Activated naive CD8-positive, alpha-beta T cell (primary cell): ENCODE data around the gene ARID2.

Experiments used
- H3K27ac Mint-ChIP-seq: one replicate; pipeline ENCODE4 v1.8.0; 2021; ENCODE audit warnings: mixed read lengths
- H3K27me3 Mint-ChIP-seq: one replicate; pipeline ENCODE4 v1.8.0; 2021; ENCODE audit warnings: mixed read lengths
- H3K36me3 Mint-ChIP-seq: one replicate; pipeline ENCODE4 v1.8.0; 2021; ENCODE audit warnings: mixed read lengths
- H3K4me1 Mint-ChIP-seq: one replicate; pipeline ENCODE4 v1.8.0; 2021; ENCODE audit warnings: low read depth, mixed read lengths
- H3K4me3 Mint-ChIP-seq: one replicate; pipeline ENCODE4 v1.8.0; 2021; ENCODE audit warnings: mild to moderate bottlenecking, mixed read lengths
- H3K9me3 Mint-ChIP-seq: one replicate; pipeline ENCODE4 v1.8.0; 2021; ENCODE audit warnings: low read depth, mixed read lengths

The ARID2 gene

GRCh38 chr12:45728630-45729232, 775 bp upstream of the ARID2 start:
- no peaks in the 10 kb centered on the region for H3K9me3 Mint-ChIP-seq
- H3K4me1 Mint-ChIP-seq, result peaks cover 37% of the 10 kb centered on the region
- H3K27ac Mint-ChIP-seq, result peak overlapping the region; percentile 98
- H3K4me3 Mint-ChIP-seq, result peak overlapping the region; percentile 100
- peaks cover 3% of the 10 kb centered on the region for H3K36me3 Mint-ChIP-seq
- H3K27me3 Mint-ChIP-seq, result no peaks in the 10 kb centered on the region

- H3K27me3 Mint-ChIP-seq, result no peaks in the 10 kb centered on the region
- peak overlapping the region; percentile 100 for H3K4me3 Mint-ChIP-seq
- H3K27ac Mint-ChIP-seq, result peak overlapping the region; percentile 95
- peaks cover 36% of the 10 kb centered on the region for H3K4me1 Mint-ChIP-seq
- peaks cover 3% of the 10 kb centered on the region for H3K36me3 Mint-ChIP-seq
- no peaks in the 10 kb centered on the region for H3K9me3 Mint-ChIP-seq
Observed at GRCh38 chr12:45730084-45730347, 510 bp downstream of the ARID2 start.

DNA sequence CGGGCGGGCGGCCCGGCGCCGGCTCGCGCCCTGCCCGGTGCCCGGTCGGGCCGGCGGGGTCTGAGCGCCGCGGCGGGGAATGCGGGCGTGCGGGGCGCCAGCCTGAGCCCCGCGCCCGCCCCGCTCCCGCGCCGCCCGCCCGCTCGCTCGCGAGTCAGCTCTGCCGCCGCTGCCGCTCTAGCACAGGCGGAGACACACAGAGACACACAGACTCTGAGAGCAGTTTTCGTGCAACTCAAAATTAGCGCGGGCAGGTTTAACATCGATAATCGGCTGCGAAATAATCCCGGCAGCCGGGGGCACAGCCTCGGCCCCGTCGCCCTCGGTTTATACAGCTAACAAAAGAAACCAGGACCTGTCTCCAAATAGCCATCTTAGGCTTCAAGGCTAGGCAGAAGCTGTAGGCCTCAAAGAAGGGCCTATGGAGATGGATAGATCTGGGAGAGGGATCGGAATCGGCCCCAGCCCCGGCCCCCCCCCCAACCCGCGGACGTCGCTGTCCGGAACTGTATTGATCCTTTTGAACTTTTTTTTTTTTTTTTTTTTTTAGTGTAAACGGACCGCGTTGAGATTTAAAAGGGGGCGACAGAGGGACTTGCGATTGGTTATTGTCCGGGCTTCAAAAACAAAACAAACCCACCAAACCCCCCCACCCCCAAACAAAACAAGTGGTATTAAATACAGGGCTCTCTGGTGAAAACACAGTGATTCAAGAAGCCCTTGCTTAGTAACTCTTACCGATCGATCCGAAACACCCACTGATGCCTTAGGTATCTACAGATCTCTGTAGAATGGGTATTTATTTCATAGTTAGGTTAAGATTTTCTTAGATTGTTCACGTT, 1.1 kb downstream of the ARID2 start:
- Mint-ChIP-seq H3K27me3 (no peaks in the 10 kb centered on the region), H3K9me3 (no peaks in the 10 kb centered on the region), H3K4me1 (peaks cover 36% of the 10 kb centered on the region), H3K36me3 (peaks cover 3% of the 10 kb centered on the region), H3K27ac (peak overlapping the region; percentile 89), H3K4me3 (peak overlapping the region; percentile 90)

DNA sequence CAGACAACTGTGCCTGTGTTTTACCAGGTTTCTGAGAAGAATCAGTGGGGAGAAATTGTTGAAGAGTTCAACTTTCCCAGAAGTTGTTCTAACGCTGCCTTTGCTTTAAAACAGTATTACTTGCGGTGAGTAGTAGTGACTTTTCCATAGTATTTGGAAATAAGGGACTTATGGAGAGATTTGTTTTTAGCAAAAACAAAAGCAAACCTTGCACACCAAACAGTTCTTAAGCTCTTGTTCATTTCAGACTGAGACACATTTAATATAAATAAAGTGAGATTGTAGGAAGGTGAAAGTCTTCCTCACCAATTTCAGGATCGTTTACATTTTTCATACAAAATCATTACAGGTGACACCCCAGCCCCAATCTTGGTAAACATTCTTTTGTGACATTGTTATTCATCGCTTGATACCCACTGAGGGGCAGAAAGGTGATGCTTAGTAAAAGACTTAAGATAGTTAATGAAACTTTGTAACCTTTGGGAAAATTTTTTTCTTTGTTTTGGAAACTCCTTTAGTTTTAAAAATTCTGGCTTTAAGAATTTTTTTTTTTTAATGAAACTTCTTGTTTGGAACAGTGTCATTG, 1.8 kb downstream of the ARID2 start:
- H3K27ac Mint-ChIP-seq, result peak overlapping the region; percentile 89

GRCh38 chr12:45732250-45732649, 2.7 kb downstream of the ARID2 start:
- peak overlapping the region; percentile 83 for H3K4me3 Mint-ChIP-seq
- H3K27me3 Mint-ChIP-seq, result no peaks in the 10 kb centered on the region
- H3K36me3 Mint-ChIP-seq, result peaks cover 6% of the 10 kb centered on the region
- peak overlapping the region; percentile 88 for H3K27ac Mint-ChIP-seq
- H3K9me3 Mint-ChIP-seq, result no peaks in the 10 kb centered on the region
- H3K4me1 Mint-ChIP-seq, result peaks cover 50% of the 10 kb centered on the region

More for the DNA sequence above, 1.8 kb downstream of the ARID2 start:
- Mint-ChIP-seq H3K9me3 (no peaks in the 10 kb centered on the region), H3K36me3 (peaks cover 3% of the 10 kb centered on the region), H3K4me1 (peaks cover 42% of the 10 kb centered on the region), H3K27me3 (no peaks in the 10 kb centered on the region), H3K4me3 (peak overlapping the region; percentile 90)

- H3K9me3 Mint-ChIP-seq, result no peaks in the 10 kb centered on the region
- H3K4me3 Mint-ChIP-seq, result peak overlapping the region; percentile 83
- peaks cover 11% of the 10 kb centered on the region for H3K36me3 Mint-ChIP-seq
- H3K4me1 Mint-ChIP-seq, result peaks cover 54% of the 10 kb centered on the region
- H3K27me3 Mint-ChIP-seq, result no peaks in the 10 kb centered on the region
- H3K27ac Mint-ChIP-seq, result peak overlapping the region; percentile 88
Observed at GRCh38 chr12:45732936-45733335, 3.4 kb downstream of the ARID2 start.

DNA sequence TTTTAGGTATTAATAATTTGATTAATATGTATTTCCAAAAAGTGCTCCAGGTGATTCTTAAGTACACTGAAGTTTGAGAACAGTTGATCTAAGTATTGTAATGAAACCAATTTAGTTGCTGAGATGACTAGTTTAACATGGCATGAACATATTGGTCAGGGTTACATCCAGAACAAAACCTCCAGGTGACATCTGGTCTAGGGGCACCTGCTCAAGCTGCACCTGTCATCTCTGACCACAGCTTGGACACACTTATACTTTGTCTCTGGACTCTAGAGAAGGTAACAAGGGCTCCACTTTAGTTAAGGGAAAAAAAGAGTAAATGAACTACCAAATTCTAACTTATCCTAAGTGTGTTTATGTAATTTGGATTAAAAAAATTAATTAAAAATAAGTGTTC, 8.1 kb downstream of the ARID2 start:
- peaks cover 15% of the 10 kb centered on the region for H3K36me3 Mint-ChIP-seq
- H3K9me3 Mint-ChIP-seq, result no peaks in the 10 kb centered on the region
- peak overlapping the region; percentile 64 for H3K27ac Mint-ChIP-seq
- H3K4me3 Mint-ChIP-seq, result no peak overlapping the region
- no peaks in the 10 kb centered on the region for H3K27me3 Mint-ChIP-seq
- H3K4me1 Mint-ChIP-seq, result peaks cover 72% of the 10 kb centered on the region

DNA sequence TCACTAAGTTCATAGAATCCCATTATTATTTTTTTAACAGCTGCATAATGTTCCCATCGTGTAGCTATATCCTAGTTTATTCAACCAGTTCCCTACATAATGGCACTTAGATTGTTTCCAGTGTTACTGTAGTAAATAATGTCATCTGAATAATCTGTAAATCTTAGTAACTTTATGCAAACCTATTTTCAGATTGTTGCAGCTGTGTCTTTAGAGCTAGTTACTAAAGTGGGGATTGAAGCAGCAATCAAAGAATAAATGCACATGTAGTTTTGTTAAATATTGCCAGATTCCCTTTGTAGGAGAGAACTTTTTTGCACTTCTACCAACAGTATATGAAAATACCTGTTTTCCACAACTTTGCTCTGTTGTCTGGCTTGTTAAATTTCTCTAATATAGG, 13.1 kb downstream of the ARID2 start:
- Mint-ChIP-seq H3K36me3 (peaks cover 8% of the 10 kb centered on the region), H3K4me3 (no peak overlapping the region), H3K9me3 (no peaks in the 10 kb centered on the region), H3K27ac (no peak overlapping the region), H3K27me3 (no peaks in the 10 kb centered on the region), H3K4me1 (peaks cover 57% of the 10 kb centered on the region)

DNA sequence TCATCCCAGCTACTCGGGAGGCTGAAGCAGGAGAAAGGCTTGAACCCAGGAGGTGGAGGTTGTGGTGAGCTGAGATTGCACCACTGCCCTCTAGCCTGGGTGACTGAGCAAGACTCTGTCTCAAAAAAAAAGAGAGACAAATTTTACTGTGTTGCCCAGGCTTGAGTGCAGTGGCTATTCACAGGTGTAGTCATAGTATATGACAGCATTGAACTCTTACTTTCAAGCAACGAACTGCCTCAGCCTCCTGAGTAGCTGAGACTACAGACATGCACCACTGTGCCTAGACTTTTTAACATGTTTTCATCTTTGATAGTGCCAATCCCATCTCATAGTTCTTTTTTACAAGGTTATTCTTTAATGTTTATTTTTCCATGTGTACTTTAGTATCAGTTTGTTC, 13.7 kb downstream of the ARID2 start:
- no peak overlapping the region for H3K4me3 Mint-ChIP-seq
- H3K9me3 Mint-ChIP-seq, result no peaks in the 10 kb centered on the region
- H3K27me3 Mint-ChIP-seq, result no peaks in the 10 kb centered on the region
- H3K4me1 Mint-ChIP-seq, result peaks cover 57% of the 10 kb centered on the region
- peaks cover 5% of the 10 kb centered on the region for H3K36me3 Mint-ChIP-seq
- no peak overlapping the region for H3K27ac Mint-ChIP-seq

GRCh38 chr12:45745861-45746277, 16.4 kb downstream of the ARID2 start:
- H3K27ac Mint-ChIP-seq, result no peak overlapping the region
- peaks cover 13% of the 10 kb centered on the region for H3K36me3 Mint-ChIP-seq
- H3K9me3 Mint-ChIP-seq, result no peaks in the 10 kb centered on the region
- H3K4me1 Mint-ChIP-seq, result peaks cover 65% of the 10 kb centered on the region
- no peak overlapping the region for H3K4me3 Mint-ChIP-seq
- no peaks in the 10 kb centered on the region for H3K27me3 Mint-ChIP-seq

DNA sequence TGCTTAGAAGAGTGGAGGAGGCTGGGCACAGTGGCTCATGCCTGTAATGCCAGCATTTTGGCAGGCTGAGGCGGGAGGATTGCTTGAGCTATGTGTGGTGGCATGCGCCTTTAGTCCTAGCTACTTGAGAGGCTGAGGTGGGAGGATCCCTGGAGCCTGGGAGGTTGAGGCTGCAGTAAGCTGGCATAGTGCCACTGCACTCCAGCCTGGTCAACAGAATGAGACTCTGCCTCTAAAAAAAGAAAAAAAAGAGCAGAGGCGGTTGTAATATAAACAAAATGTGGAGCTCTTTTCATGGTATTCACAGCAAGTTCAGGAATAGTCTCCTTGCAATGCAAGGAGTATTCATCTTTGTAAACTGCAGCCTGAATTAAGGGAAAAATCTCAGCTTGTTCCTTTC, 27.2 kb downstream of the ARID2 start:
- H3K4me3 Mint-ChIP-seq, result no peak overlapping the region

GRCh38 chr12:45757172-45757571, 27.7 kb downstream of the ARID2 start:
- Mint-ChIP-seq H3K4me1 (peaks cover 68% of the 10 kb centered on the region), H3K9me3 (no peaks in the 10 kb centered on the region), H3K4me3 (no peak overlapping the region), H3K27ac (no peak overlapping the region), H3K36me3 (peaks cover 6% of the 10 kb centered on the region), H3K27me3 (no peaks in the 10 kb centered on the region)

More for the DNA sequence above, 27.2 kb downstream of the ARID2 start:
- H3K27ac Mint-ChIP-seq, result no peak overlapping the region
- peaks cover 65% of the 10 kb centered on the region for H3K4me1 Mint-ChIP-seq
- no peaks in the 10 kb centered on the region for H3K27me3 Mint-ChIP-seq
- H3K36me3 Mint-ChIP-seq, result peaks cover 7% of the 10 kb centered on the region
- H3K9me3 Mint-ChIP-seq, result no peaks in the 10 kb centered on the region

- H3K4me3 Mint-ChIP-seq, result no peak overlapping the region
- H3K27ac Mint-ChIP-seq, result no peak overlapping the region
- H3K36me3 Mint-ChIP-seq, result peaks cover 2% of the 10 kb centered on the region
- no peaks in the 10 kb centered on the region for H3K9me3 Mint-ChIP-seq
- peaks cover 66% of the 10 kb centered on the region for H3K4me1 Mint-ChIP-seq
- no peaks in the 10 kb centered on the region for H3K27me3 Mint-ChIP-seq
Observed at GRCh38 chr12:45760333-45760732, 30.8 kb downstream of the ARID2 start.

GRCh38 chr12:45762185-45763110, 32.9 kb downstream of the ARID2 start:
- H3K27ac Mint-ChIP-seq, result no peak overlapping the region
- no peaks in the 10 kb centered on the region for H3K27me3 Mint-ChIP-seq
- H3K4me1 Mint-ChIP-seq, result peaks cover 63% of the 10 kb centered on the region

GRCh38 chr12:45763381-45763780, 33.9 kb downstream of the ARID2 start:
- H3K27ac Mint-ChIP-seq, result no peak overlapping the region
- H3K4me3 Mint-ChIP-seq, result no peak overlapping the region
- H3K36me3 Mint-ChIP-seq, result peaks cover 7% of the 10 kb centered on the region
- H3K9me3 Mint-ChIP-seq, result peaks cover 2% of the 10 kb centered on the region
- no peaks in the 10 kb centered on the region for H3K27me3 Mint-ChIP-seq
- H3K4me1 Mint-ChIP-seq, result peaks cover 66% of the 10 kb centered on the region

More at GRCh38 chr12:45762185-45763110, 32.9 kb downstream of the ARID2 start:
- Mint-ChIP-seq H3K9me3 (no peaks in the 10 kb centered on the region), H3K36me3 (peaks cover 2% of the 10 kb centered on the region), H3K4me3 (no peak overlapping the region)
